GM21825 (cell line): ENCODE measurements around the gene TULP3.

Experiments
- ATAC-seq: cut with Tn5 transposase; IDR thresholded peaks from one replicate; pipeline ENCODE4 v1.9.1; 2021; ENCODE audit warnings: mild to moderate bottlenecking, moderate library complexity; ENCODE audit not compliant: unreplicated experiment

TULP3 gene

GRCh38 chr12:2925322-2925995 lies 34.8 kb downstream of the TULP3 start:
- no peak for ATAC-seq

GRCh38 chr12:2930865-2931264 lies 40.2 kb downstream of the TULP3 start:
- ATAC-seq: no peak

GRCh38 chr12:2933586-2933985 lies 42.9 kb downstream of the TULP3 start:
- ATAC-seq: no peak

- ATAC-seq: no peak
Measured at GRCh38 chr12:2934371-2934770, 43.7 kb downstream of the TULP3 start.

- no peak for ATAC-seq
Measured at GRCh38 chr12:2936301-2936700, 45.6 kb downstream of the TULP3 start.

- ATAC-seq: no peak
Measured at GRCh38 chr12:2937500-2937899, 46.8 kb downstream of the TULP3 start.

DNA sequence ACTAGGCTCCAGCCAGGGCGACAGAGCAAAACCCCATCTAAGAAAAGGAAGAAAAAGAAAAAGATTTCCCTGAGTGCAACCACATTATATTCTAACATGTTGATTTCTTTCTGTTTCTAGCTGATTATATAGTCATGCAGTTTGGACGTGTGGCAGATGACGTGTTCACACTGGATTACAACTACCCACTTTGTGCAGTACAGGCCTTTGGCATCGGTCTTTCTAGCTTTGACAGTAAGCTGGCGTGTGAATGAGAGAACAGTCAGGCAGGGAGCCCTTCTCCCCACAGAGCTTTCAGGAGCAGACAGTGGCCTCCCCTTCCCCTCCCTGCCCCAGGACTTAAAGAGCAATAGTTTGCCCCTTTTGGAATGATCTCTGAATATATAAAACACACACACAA lies 48.5 kb downstream of the TULP3 start:
- no peak for ATAC-seq

DNA sequence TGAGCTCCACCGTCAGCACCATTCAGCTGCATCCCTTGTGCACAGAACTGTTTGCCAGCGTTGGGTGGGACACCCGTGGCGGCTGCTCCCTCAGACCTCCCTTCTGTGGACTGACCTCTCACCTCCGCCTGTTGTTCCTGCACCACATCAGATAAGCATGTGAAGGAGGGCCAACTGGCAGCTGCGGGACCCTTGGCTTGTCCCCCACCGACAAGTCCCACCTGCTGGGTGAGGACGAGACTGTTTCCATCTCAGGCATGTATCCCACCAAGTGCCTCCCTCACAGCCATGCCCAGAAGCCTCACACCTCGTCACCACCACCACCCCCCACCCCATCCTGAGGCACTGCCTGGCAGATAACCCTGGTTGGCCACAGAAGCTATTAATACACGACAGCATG lies 49.9 kb downstream of the TULP3 start:
- no peak for ATAC-seq

- ATAC-seq: no peak
Measured at GRCh38 chr12:2941524-2941923, 50.8 kb downstream of the TULP3 start.

DNA sequence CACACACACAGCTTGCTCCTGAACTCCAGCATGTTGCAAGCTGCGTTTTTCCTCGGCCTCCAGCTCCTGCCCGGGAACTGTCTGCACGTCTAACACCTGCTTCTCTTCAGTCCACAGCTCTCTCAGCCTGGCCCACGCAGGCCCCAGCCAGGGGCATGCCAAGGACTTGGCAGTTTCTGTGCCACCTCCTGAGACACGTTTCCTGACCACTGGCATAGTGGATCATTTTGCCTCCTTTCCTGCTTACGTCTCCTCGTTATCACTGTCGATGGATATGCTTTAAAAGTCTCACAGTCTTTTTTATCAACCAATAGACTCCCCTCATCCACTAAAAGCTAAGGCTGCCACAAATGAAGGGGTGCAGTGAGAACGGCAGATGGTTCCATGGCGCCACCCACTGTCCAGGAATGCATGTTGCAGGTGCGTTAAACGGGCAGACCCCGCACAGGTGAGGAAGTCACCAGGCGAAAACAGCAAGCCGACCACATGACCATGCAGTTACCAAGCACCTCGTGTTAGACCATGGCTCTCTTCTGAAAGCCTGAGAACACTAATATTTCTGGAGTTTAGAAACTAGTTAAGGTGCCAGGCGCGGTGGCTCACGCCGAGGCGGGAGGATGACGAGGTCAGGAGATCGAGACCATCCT lies 53.8 kb downstream of the TULP3 start:
- ATAC-seq: no peak

GRCh38 chr12:2949411-2949810 lies 58.7 kb downstream of the TULP3 start:
- no peak for ATAC-seq

- no peak for ATAC-seq
Measured at GRCh38 chr12:2955888-2956287, 65.2 kb downstream of the TULP3 start.

DNA sequence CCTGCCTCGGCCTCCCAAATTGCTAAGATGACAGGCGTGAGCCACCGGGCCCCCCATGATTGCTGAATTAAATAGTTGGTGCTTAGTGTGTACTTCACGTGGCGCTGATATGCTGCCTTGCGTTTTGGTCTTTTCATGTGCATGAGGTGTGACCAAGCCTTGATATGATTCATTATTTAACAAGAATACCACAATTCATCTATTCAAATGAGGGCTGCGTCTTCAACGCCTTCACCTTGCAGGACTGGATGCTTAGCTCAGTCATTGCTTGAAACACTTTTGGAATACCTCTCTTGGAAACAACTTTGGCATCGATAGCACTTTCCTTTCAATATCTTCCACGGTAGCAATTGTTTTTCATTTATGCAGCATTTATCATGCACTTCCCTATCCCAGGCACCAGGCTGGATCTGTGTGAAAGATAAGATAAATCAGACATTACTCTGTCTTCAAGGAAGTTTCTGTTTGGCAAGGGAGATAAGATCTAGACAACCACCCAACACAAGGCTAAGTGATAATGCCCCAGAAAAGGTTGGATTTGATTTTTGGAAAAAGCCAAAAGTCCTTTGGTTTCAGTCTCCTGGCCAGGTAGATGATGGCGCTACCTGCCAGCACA lies 67.2 kb downstream of the TULP3 start:
- ATAC-seq: no peak

DNA sequence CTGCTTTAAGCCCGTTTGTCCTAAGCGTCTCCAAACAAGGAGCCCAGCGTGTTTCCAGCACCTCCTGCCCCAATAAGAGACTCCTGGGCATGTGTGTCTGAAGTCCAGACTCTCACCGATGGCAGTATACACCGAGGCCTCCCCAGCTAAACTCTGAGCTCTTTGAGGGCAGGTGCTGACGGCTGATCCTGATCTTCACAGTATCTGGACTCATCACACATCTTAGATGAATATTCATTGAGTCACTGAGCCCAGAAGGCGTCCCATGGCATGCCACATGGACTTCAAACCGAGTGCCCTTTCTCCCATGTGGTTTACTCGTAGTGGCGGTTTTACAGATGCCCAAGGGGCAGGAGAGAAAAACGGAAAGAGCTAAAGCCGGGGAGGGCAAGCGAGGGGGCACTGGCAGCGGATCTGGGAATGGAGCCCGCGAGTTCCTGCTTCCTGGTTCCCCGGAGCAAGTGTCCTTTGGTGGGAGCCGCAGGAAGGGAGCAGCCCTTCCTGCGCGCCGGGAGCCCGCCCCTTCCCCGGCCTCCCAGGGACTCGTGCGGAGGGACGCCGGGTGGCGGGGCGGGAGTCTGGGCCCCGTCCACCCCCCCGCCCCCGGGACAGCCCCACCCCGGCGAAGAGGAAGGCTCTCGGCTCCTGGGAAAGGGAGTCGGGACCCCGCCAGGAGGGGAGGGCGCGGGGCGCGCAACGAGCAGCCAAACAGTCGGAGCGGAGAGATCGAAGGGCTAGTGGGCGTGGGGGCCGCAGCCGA lies 67.9 kb downstream of the TULP3 start:
- ATAC-seq: no peak

GRCh38 chr12:2959192-2959504 lies 68.5 kb downstream of the TULP3 start, which contains the start of gene TEAD4:
TSS of gene TEAD4 (plus strand) at chr12:2959397.
- no peak for ATAC-seq

DNA sequence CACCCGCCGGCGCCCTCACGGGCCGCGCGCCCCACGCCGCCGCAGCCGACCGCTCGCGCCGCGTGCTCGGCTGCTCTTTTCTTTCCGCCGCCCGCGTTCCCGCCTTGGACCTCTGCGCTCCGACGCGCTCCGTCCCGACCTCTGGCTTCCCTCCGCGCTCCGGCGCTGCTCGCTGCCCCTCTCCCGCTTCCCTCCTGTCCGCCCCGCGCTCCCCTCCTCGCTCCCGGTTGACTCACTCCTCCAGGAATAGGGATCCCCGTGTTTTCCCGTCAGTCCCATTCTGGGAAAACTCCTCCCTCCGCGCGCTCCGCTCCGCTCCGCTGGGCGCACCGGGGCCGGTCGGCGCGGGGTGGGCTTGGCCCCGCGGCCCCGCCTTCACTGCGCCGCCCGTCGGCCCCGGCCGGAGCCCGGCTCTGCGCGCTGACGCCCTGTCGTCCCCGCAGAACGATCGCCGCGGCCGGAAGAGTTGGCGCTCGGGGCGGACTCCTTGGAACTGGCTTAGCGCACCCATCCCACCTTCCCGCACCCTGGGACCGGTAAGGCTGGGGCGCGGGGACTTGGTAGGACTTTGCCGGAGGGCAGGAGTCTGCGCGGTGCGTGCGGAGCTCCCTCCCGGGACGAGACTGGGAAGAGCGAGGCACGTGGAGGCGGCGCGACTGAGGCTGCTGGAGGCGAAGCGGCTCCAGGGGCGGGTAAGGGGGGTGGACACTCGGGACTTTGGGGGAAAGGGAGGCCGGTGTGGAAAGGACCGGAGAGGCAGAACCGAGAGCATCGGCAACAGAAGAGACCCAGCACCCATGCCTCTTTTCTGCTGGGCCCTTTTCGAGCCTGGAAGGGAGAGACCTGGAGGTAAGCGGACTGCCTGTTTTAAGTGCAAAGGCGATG lies 69.1 kb downstream of the TULP3 start:
- no peak for ATAC-seq

DNA sequence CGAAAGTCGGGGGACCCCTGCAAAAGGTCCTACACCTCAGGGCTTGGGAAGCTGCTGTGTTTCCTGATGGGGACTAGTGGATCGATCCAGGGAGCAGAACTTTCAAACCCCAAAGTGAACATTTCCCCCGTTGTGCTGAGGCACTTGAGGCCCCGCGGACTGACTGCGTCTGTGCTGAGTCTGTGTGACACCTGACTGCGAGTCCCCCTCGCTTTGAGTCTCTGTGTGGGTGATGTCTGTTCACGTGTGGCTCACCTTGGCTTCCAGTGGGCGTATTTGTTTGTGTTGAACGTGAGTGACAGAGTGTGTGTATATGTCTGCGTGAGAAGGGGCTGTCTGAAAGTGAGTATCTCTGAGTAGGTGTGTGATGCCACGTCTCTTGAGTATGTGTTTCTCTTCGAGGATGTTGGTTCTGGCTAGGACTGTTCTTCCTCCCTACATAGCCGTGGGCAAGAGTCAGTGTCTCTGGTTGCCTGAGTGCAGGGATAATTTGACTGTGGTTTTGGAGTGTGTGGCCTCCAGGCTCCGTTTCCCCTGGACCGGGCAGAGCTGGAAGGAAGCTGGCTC lies 69.8 kb downstream of the TULP3 start:
- ATAC-seq: no peak

DNA sequence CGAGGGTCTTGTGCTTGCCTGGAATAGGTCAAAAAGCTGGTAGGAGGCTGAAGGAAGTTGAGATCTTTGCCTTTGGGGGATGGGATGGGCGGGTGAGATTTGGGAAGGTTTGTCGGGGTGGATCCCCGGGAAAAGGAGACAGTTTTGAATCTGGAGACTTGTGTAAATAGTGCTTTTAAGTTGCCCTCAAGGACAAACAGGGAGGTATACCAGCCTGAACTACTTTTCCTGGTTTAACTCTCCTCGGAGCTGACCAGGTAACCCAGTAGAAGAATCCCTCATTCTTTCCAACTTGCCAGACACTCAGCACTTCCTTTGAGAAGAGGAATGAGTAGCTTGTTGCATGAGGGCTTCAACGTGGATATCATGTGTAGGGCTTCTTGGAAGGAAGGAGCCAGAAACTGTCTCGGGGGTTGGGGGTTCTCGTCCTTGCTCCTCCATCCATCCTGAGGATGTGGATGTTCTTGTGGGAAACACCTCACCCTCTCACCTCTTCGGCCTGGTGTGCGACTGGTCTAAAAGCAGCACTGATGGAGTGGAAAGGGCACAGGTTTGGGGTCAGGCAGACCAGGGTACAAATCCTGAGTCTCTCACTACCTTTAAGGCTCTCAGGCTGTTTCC lies 70.4 kb downstream of the TULP3 start:
- ATAC-seq: no peak

DNA sequence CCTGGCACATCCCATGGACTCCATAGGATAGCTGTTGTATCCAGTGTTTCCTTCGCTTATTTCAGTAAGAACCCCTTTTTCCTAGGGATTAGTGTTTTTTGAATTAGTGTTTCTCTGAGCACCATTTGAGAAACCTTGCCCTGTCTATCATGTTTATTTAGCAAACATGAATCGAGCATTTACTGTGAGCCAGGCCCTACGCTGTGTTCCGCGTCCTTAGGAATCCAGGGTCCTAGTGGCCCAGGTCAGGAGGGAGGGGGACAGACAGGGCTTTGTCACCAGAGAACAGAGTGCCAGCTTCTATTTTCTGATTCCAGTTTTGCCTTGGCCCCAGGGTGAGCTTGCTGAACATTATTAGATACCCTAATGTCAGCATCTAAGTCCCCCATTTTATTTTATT lies 71.0 kb downstream of the TULP3 start:
- ATAC-seq: no peak

DNA sequence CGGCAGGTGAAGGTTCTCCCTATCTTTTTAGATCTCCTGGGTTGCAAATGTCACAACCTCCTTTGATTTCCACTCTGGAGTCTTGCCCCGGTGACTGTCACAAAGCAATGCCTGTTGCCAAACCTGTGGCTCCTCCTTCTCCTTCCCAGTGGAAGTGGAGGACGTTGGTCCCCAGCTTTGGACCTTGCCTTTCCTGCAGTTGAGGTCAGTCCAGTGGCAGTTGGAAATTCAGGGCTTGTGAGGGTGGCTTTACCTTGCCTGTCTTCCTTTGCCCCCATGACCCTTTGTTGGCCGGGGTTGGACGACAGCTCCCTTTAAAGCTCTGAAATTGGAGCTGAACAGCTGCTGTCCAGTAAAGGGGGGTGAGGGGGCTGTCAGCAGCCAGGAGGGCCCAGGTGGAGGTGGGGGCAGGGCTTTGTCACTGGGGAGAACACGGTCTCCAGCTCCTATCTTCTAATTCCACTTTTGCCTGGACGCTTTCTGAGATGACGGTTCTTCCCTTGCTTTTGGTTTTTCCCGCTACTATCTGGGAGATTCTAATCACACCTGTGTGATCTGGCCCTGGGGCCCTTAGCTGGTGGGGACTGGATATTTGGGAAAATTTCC lies 72.6 kb downstream of the TULP3 start:
- ATAC-seq: no peak
